HFFc6 (cell line): ENCODE measurements around the gene TRPV4. TPM values are rescaled to one million over a fixed set of nuclear protein-coding genes. Genes with fewer than 3 reads are reported as not detected.

Experiments used
- DNase-seq: peaks from one replicate; pipeline ENCODE4 v3.0.0-alpha.2; 2018
- H3K27ac Mint-ChIP-seq: 2 replicates; pipeline ENCODE4 v1.8.0; 2020; ENCODE audit warnings: mild to moderate bottlenecking, mixed read lengths
- H3K27me3 Mint-ChIP-seq: 2 replicates; pipeline ENCODE4 v1.8.0; 2021; ENCODE audit warnings: mild to moderate bottlenecking, moderate library complexity, mixed read lengths; ENCODE audit not compliant: insufficient read depth
- H3K36me3 Mint-ChIP-seq: 2 replicates; pipeline ENCODE4 v1.8.0; 2021; ENCODE audit warnings: low read depth, mixed read lengths
- H3K4me1 Mint-ChIP-seq: 2 replicates; pipeline ENCODE4 v1.8.0; 2020; ENCODE audit warnings: low read depth, mixed read lengths
- H3K4me3 Mint-ChIP-seq: 2 replicates; pipeline ENCODE4 v1.8.0; 2020; ENCODE audit warnings: mild to moderate bottlenecking, moderate library complexity, mixed read lengths
- H3K9me3 Mint-ChIP-seq: 2 replicates; pipeline ENCODE4 v1.8.0; 2020; ENCODE audit warnings: mild to moderate bottlenecking, mixed read lengths
- CTCF ChIP-seq: fragments of 200-600 bp; sonication (generic); IDR thresholded peaks from 2 replicates; pipeline ENCODE4 v1.5.0; 2021; ENCODE audit warnings: antibody characterized with exemption, mild to moderate bottlenecking
- total RNA-seq, 6 experiments: library from RNA; stranded (reverse); fragmentation: NEBNext Ultra II Directional; extraction: Animal tissue kit (Norgen Biotek cat#: 25700); gene quantifications; 2 replicates in 1 of 6; 3 replicates in 5 of 6; pipeline ENCODE4 v1.2.3, GENCODE V29; 2021

TRPV4 gene
- total RNA-seq, 6 experiments from 2014 or later, result 1.6 to 2.5 (median 1.9) TPM

DNA sequence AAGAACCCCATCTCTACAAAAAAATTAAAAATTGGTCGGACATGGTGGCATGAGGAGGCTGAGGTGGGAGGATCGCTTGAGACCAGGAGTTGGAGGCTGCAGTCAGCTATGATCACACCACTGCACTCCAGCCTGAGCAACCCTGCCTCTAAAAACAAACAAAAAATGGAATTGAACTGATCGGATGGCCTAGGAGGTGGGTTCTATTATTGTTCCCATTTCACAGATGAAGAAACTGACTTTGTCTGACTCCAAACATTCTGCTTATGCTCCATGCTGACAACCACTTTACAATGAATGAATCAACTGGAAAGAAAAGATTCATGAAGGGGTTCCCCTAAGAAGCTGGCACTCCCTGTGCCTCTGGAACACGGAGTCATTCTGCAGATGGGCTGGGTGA lies 47.3 kb downstream of the TRPV4 start:
- Mint-ChIP-seq H3K27me3 (peaks cover 4% of the 10 kb centered on the region), H3K36me3 (peaks cover 8% of the 10 kb centered on the region), H3K4me1 (no peaks in the 10 kb centered on the region), H3K9me3 (peaks cover 17% of the 10 kb centered on the region), H3K4me3 (no peak overlapping the region), H3K27ac (no peak overlapping the region)
- TF ChIP-seq CTCF, result no peak
- DNase-seq, result no peak

DNA sequence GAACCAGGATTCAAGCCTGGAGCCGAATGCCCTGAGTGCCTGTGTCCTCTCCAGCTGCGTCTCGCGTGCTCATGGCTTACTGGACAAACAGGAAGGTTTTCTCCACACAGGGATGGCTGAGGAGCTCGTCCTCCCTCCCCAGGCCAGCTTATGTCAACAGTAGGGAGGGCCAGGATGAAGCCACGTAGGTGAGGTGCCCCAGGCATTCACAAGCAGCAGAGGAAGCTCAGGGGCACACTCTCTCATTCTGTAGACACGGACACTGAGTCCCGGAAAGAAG lies 49.3 kb downstream of the TRPV4 start:
- DNase-seq, result no peak
- TF ChIP-seq CTCF, result no peak
- Mint-ChIP-seq H3K27ac (no peak overlapping the region), H3K9me3 (peaks cover 23% of the 10 kb centered on the region), H3K4me1 (no peaks in the 10 kb centered on the region), H3K4me3 (no peak overlapping the region), H3K27me3 (peaks cover 3% of the 10 kb centered on the region), H3K36me3 (peaks cover 8% of the 10 kb centered on the region)

GRCh38 chr12:109783135-109783964 lies 49.8 kb downstream of the TRPV4 start:
- Mint-ChIP-seq H3K4me1 (no peaks in the 10 kb centered on the region), H3K36me3 (peaks cover 8% of the 10 kb centered on the region), H3K27ac (no peak overlapping the region), H3K27me3 (peaks cover 3% of the 10 kb centered on the region), H3K9me3 (peaks cover 23% of the 10 kb centered on the region), H3K4me3 (no peak overlapping the region)
- no peak for DNase-seq
- TF ChIP-seq CTCF, result no peak

GRCh38 chr12:109782326-109782703 lies 50.9 kb downstream of the TRPV4 start:
- Mint-ChIP-seq H3K4me3 (no peak overlapping the region), H3K27me3 (peaks cover 3% of the 10 kb centered on the region), H3K36me3 (peaks cover 8% of the 10 kb centered on the region), H3K9me3 (peaks cover 23% of the 10 kb centered on the region), H3K4me1 (peaks cover 6% of the 10 kb centered on the region), H3K27ac (no peak overlapping the region)
- DNase-seq, result no peak
- no peak for TF ChIP-seq CTCF

DNA sequence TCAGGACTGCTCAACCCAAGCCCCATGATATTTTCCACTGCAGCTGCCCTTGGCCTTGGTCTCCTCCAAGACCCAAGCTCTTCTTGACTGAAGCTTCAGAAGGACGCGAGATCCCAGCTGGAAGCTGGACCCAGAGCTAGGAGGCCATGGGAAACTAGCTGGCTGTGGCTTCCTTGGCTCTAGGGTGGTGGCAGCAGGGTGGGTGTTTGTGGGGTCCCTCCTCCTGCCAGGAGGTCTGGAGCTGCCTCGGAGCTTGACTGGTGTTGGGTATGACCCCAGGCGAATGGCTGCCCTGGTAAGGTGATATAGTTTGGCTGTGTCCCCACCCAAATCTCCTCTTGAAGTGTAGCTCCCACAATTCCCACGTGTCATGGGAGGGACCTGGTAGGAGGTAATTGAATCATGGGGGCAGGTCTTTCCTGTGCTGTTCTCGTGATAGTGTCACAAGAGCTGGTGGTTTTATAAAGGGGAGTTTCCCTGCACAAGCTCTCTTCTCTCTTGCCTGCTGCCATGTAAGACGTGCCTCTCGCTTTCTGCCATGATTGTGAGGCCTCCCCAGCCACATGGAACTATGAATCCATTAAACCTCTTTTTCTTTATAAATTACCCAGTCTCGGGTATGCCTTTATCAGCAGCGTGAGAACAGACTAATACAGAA lies 51.4 kb downstream of the TRPV4 start:
- Mint-ChIP-seq H3K4me3 (no peak overlapping the region), H3K36me3 (peaks cover 8% of the 10 kb centered on the region), H3K9me3 (peaks cover 23% of the 10 kb centered on the region), H3K4me1 (peaks cover 7% of the 10 kb centered on the region), H3K27ac (no peak overlapping the region), H3K27me3 (peaks cover 3% of the 10 kb centered on the region)
- no peak for TF ChIP-seq CTCF
- DNase-seq, result no peak
